ENCODE data around the gene COL6A3.

GRCh38 chr2:237450583-237450982, 36.6 kb upstream of the COL6A3 start:
- TF ChIP-seq ZNF274 (IDR thresholded peaks at IDR 0.05; ENCODE audit: low read depth, low read length): no peak
- no peak for TF ChIP-seq YY1 (IDR thresholded peaks at IDR 0.05; ENCODE audit: insufficient read depth, insufficient read length)
